AG08396 (cell line): ENCODE results near the gene ENTHD1.
"Not testable (repeated sequence)": the region's sequence is repeated elsewhere in the genome, so short reads cannot be mapped to it uniquely, and the experiment has no call there.

Source experiments
- DNase-seq: peaks from one replicate; pipeline ENCODE4 v3.0.0; 2012; ENCODE audit warnings: low spot score, mixed read lengths

ENTHD1 gene

DNA sequence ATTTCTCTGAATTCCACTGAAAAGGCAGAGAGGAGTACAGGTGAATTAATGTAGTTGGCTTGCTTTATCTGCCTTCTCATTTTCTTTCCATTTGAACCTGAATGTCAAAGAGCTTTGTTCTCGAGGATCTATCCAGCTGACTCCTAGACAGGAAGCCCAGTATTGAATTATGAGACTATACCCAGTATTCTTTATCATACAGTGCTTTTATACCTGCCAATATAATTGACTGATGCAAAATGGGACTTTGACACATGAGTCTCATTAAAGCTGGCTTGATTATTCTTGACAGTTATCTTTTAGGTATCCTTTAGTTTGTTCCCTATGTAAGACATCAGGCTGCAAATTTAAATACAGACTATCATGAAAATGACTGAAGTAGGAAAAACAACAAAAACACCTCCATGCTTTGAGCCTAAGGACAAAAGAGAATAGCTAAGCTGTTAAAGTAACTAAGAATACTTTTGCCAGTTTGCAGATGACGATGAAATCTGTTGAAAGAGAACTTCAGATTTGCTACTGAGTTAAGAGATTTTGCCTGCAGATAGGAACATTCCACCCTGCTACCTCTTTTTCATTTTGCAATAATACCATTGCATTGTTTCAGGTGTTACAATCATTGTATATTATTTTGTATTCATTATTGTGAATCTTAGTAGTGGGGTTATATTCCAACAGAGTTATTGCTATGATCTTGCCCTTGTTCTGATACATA lies 117.1 kb downstream of the ENTHD1 start:
- DNase-seq, result no peak

DNA sequence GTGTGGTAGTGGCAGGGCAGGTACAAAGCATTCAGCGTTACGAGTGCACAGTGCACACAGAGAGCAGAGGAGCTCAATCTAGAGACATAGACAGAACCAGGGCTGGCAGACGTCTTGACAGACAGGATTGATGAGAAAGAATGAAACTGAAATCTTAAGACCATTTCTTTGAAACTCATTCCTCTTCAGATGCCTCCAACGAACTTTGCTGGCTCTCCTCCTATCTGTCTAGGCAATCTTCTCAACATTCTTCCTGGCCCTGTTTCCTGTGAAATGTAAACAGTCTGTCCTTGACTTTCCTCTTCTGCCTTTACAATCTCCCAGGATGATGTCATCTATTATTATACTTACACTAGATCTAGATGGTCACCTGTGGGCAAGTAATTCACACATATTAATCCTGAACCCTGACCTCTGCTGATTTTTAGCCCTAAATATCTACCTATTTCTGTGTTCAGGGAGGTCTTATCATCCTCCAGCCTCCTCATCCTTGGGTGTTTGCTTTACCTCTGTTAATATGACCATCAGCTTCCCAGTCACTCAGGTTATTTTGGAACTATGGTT lies 119.5 kb downstream of the ENTHD1 start:
- DNase-seq, result no peak

DNA sequence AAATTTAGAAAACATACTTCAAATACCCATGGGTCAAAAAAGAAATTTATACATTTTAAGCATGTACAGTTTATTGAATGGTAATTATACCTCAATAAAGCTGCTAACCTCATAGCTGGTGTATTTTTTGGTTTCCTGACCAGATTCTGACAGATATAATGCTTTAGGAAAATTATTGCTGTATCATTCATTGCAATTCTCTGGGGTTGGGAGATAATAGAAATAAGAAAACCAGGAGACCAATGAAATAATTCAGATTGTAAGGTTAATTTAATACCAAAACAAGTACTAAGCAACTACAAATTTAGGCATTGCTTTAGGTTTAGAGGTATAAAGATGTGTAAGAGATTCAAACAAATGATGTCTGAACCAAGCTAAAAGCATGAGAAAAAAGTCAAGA lies 120.1 kb downstream of the ENTHD1 start:
- DNase-seq, result no peak

GRCh38 chr22:39771486-39771885 lies 122.1 kb downstream of the ENTHD1 start:
- DNase-seq, result no peak

DNA sequence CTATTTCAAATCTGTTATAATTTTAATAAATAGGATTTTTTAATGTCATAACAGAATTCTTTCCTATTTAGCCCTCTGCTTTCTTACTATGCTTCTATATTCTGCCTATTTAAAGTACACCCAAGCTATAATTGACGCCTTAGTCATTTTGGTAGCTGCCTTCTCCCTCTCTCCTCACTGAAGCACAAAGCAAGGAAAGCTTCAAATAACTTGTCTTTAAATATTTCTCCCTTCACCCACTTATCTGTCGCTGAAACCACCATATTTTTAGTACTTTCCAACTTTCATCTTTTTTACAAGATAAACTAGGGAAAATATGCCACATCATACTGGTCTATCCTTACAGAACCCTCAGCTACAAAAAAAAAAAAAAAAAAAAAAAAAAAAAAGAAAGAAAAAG lies 127.9 kb downstream of the ENTHD1 start:
- DNase-seq, result no peak

- no peak for DNase-seq
Measured at GRCh38 chr22:39765046-39765445, 128.5 kb downstream of the ENTHD1 start.

DNA sequence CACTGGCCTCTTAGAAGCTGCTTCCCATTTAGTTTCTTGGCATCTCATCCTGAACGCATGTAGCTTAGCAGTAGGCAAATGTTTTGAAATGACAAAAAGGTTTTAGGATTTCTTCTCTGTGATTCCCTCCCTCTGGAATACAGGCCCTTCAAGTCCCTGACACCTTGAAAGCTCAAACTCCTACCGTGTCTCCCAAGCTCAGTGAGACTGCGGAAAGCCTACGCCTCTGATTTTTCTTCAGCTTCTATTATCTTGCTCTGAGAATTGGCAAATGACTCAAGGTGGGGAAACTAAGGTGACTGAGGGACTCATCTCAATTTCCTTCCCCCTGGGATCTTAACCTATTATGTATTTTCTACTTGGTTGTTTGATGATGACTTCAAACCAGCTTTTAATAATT lies 130.3 kb downstream of the ENTHD1 start:
- no peak for DNase-seq

GRCh38 chr22:39750759-39751158 lies 142.8 kb downstream of the ENTHD1 start:
- no peak for DNase-seq

DNA sequence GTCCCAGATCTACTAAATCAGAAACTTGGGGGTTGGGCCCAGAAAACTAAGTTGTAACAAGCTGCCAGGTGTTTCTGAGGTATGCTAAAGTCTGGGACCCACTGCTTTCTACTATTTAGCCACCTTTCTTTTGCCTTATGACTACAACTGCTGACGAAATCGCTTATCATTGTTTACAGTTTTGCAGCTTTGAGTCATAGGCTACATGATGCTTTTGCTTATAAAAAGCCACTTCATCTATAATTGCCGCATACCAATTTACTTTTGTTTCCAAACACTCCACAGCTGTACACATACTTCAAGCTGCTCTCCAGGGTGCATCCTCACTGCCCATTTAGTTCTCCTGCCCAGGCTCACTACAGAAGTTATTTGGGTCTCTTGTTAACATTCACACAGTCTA lies 144.7 kb downstream of the ENTHD1 start:
- peak; percentile 61 for DNase-seq

DNA sequence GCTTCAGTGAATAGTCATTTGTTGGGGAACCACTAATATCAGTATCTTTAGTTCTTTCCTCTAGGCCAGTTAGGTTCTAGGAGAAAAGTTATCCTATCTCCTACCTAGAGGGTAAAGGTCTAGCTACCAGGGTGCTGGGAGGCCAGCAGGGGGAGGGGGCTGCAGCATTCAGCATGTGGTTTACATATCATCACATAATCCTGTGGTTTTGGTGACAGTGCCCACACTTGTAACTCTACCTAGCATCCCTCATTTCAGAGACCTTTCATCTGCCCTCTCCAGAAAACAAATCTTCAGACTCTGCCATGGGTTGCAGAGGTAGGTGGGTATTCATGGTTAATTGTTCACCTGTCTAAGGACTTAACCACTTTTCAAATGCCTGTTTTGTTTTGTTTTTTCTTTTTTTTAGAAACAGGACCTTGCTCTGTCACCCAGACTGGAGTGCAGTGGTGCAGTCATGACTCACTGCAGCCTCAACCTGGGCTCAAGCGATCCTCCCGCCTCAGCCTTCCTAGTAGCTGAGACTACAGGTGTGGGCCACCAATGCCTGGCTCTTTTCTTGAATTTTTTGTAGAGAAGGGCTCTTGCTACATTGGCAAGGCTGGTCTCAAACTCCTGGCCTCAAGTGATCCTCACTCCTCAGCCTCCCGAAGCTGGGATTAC lies 146.8 kb downstream of the ENTHD1 start:
- DNase-seq, result no peak

DNA sequence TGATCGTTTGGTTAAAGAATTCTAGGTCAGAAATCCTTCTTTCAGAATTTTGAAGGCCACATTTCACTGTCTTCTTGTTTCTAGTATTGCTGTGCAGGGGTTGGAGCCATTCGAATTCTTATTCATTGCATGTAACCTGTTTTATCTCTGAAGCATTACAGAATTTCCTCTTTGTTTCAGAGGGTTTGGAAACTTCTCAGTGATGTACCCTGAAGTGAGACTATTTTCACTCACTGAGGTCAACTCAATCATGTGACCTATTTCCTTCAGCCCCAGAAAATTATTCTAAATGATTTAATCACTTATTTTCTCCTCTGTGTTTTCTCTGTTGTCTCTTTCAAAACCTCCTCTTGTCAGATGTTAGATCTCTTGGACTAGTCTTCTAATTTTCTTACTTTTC lies 147.8 kb downstream of the ENTHD1 start:
- no peak for DNase-seq

DNA sequence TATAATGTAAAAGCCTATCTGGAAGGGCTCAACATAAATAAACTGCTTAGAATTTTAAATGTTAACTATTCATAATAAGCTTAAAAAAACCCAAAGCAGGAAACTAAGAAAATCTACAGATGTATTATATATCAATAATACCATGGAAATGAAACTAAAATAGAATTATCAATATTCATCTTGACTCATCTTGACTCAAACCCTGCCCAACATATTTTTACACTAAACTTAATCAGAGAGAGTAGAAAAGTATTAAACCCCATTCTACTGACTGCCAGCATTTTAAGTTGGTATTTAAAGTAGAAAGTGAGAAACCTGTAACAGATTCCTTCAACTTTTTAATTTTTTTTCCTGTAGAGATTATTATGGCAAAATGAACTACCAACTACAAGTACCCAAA lies 149.2 kb downstream of the ENTHD1 start:
- DNase-seq, result no peak

GRCh38 chr22:39743935-39744334 lies 149.6 kb downstream of the ENTHD1 start:
- no peak for DNase-seq

DNA sequence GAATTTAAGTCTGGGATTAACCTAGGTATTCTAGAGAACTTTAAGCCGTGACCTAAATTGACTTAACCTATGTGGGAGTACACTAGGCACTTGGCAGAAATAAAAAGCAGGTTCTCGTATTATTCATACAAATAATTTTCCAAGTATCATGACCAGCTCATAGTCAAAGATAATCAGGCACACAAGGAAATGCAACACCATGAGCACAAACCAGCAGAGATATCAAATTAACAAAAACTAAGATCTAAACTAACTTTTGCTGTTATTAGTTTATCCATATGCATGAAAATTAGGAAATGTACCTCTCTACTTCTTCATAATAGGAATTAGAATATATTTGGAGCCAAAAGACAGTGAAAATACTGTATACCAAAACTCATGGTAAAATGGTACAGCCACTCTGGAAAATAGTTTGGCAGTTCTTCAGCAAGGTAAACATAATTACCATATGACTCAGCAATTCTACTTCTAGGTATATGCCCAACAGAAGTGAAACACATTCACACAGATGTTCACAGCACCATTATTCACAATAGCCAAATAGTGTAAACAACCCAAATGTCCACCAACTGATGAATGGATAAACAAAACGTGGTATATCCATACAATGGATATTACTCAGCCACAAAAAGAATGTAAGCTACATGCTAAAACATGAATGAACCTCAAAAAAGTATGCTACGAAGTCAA lies 154.1 kb downstream of the ENTHD1 start:
- no peak for DNase-seq

- no peak for DNase-seq
Measured at GRCh38 chr22:39738746-39739145, 154.8 kb downstream of the ENTHD1 start.

DNA sequence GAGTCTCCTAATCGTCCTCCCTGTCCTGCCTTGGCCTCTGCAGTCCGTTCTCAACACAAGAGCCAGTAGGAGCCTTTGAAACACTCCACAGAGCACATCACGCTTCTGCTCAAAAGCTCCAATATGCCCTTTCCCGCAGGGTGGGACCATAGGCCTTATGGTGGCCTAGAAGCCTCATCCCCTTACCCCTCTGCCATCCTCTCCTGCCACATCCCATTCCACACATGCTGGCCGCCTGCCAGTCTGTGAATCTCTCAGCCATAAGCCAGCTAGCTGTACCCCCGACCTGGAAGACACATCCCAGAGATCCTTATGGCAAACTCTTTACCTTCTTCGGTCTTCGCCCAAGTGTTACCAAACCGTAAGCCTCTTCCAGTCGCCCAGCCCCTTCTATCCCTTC lies 157.8 kb downstream of the ENTHD1 start:
- no peak for DNase-seq

- DNase-seq, result no peak
Measured at GRCh38 chr22:39734866-39735265, 158.7 kb downstream of the ENTHD1 start.

GRCh38 chr22:39734046-39734445 lies 159.5 kb downstream of the ENTHD1 start:
- DNase-seq, result not testable (repeated sequence)

GRCh38 chr22:39733191-39733590 lies 160.4 kb downstream of the ENTHD1 start:
- DNase-seq, result no peak

- DNase-seq, result no peak
Measured at GRCh38 chr22:39732625-39733024, 160.9 kb downstream of the ENTHD1 start.

- peak; percentile 1 for DNase-seq
Measured at GRCh38 chr22:39731881-39732555, 161.5 kb downstream of the ENTHD1 start.

- no peak for DNase-seq
Measured at GRCh38 chr22:39731481-39731880, 162.1 kb downstream of the ENTHD1 start.
